Mesothelial cell of epicardium (in vitro differentiated cells): ENCODE results near the gene OR2T12. TPM values are rescaled to one million over a fixed set of nuclear protein-coding genes. Genes with fewer than 3 reads are reported as not detected.
"Not testable (repeated sequence)": the region's sequence is repeated elsewhere in the genome, so short reads cannot be mapped to it uniquely, and the experiment has no call there.

Source experiments
- DNase-seq, 2 experiments: peaks; one replicate each; pipeline ENCODE4 v3.0.0; 2021; ENCODE audit warnings: low spot score in 2 of 2; ENCODE audit not compliant: unreplicated experiment in 2 of 2
- H3K27ac Mint-ChIP-seq: 2 replicates; pipeline ENCODE4 v1.8.0; 2021; ENCODE audit warnings: mixed read lengths
- H3K27me3 Mint-ChIP-seq: 2 replicates; pipeline ENCODE4 v1.8.0; 2021; ENCODE audit warnings: low read depth, mixed read lengths
- H3K36me3 Mint-ChIP-seq: 2 replicates; pipeline ENCODE4 v1.8.0; 2021; ENCODE audit warnings: mixed read lengths
- H3K4me1 Mint-ChIP-seq: 2 replicates; pipeline ENCODE4 v1.8.0; 2021; ENCODE audit warnings: mixed read lengths
- H3K4me3 Mint-ChIP-seq: 2 replicates; pipeline ENCODE4 v1.8.0; 2021; ENCODE audit warnings: mild to moderate bottlenecking, moderate library complexity, mixed read lengths
- H3K9me3 Mint-ChIP-seq: 2 replicates; pipeline ENCODE4 v1.8.0; 2021; ENCODE audit warnings: mixed read lengths
- total RNA-seq: library from RNA; stranded (reverse); gene quantifications from 3 replicates; pipeline ENCODE4 v1.2.1, GENCODE V29; 2021
- TF ChIP-seq, protein P1 (sequence below): fragments of 200-600 bp; sonication (generic); IDR thresholded peaks from one replicate; pipeline ENCODE4 v1.5.0; 2021; ENCODE audit warnings: antibody characterized with exemption; ENCODE audit not compliant: unreplicated experiment

The OR2T12 gene
- total RNA-seq, 1 donor from 2014 or later: not detected

- no peak overlapping the region for H3K27ac Mint-ChIP-seq
- peaks cover 68% of the 10 kb centered on the region for H3K9me3 Mint-ChIP-seq
- H3K4me3 Mint-ChIP-seq: no peak overlapping the region
- TF ChIP-seq, protein P1, sequence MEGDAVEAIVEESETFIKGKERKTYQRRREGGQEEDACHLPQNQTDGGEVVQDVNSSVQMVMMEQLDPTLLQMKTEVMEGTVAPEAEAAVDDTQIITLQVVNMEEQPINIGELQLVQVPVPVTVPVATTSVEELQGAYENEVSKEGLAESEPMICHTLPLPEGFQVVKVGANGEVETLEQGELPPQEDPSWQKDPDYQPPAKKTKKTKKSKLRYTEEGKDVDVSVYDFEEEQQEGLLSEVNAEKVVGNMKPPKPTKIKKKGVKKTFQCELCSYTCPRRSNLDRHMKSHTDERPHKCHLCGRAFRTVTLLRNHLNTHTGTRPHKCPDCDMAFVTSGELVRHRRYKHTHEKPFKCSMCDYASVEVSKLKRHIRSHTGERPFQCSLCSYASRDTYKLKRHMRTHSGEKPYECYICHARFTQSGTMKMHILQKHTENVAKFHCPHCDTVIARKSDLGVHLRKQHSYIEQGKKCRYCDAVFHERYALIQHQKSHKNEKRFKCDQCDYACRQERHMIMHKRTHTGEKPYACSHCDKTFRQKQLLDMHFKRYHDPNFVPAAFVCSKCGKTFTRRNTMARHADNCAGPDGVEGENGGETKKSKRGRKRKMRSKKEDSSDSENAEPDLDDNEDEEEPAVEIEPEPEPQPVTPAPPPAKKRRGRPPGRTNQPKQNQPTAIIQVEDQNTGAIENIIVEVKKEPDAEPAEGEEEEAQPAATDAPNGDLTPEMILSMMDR: no peak
- no peaks in the 10 kb centered on the region for H3K4me1 Mint-ChIP-seq
- H3K36me3 Mint-ChIP-seq: peaks cover 3% of the 10 kb centered on the region
- no peak for DNase-seq
- no peaks in the 10 kb centered on the region for H3K27me3 Mint-ChIP-seq
Observed at GRCh38 chr1:248306103-248306502, 2.9 kb upstream of the OR2T12 start.

DNA sequence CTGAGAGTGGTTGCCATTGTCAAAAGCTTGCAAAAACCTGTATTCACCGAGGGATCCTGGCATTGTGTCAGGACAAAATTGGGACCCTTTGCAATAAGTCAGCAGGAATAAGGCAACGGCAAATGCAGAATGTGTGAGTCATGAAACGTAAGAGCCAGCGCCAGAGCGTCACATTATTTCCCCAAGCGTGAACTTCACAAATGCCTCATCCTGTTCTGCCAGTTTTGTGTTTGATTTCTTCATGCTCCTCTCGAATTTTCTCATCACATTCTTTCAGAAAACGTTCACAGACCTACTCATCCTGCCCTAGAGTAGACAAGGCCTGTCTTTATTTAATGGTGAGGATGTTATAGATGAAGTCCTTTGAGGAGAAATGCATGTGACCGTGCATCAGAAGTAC lies 2.4 kb upstream of the OR2T12 start:
- H3K4me1 Mint-ChIP-seq, H3K4me3 Mint-ChIP-seq, H3K36me3 Mint-ChIP-seq, H3K27me3 Mint-ChIP-seq, DNase-seq, H3K27ac Mint-ChIP-seq: not testable (repeated sequence)
- H3K9me3 Mint-ChIP-seq: peaks cover 69% of the 10 kb centered on the region

GRCh38 chr1:248288391-248288790 lies 14.8 kb downstream of the OR2T12 start:
- Mint-ChIP-seq H3K4me3 (no peak overlapping the region), H3K4me1 (no peaks in the 10 kb centered on the region), H3K27me3 (no peaks in the 10 kb centered on the region), H3K9me3 (peaks cover 61% of the 10 kb centered on the region), H3K36me3 (no peaks in the 10 kb centered on the region), H3K27ac (no peak overlapping the region)
- TF ChIP-seq, protein P1: no peak
- no peak for DNase-seq

DNA sequence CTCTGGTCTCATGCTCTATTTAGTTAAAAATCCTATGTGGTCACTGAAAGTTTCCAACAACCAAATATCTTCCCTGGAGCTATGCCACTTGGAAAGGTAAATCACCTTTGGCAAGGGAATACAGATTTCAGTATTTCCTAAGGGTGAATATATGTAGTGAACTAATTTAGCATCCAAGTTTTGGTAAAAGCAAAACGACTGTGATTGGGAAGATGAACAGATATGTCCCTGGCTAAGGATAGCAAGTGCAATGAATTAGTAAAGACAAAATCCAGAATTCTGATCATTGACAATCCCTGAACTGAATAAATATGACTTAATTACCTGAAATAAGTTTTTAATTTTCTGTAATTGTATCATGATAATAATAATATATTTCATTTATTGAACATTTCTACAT lies 25.3 kb downstream of the OR2T12 start, which contains the start of gene OR2T33:
Gene OR2T33, minus strand, starts transcription at position 101 of the 400 bp plus-strand sequence. CDS start 4,162 bp downstream, outside the sequence.
- Mint-ChIP-seq H3K27me3 (no peaks in the 10 kb centered on the region), H3K36me3 (peaks cover 4% of the 10 kb centered on the region), H3K4me1 (no peaks in the 10 kb centered on the region), H3K4me3 (no peak within 1 kb of the TSS), H3K9me3 (peaks cover 74% of the 10 kb centered on the region), H3K27ac (no peak within 1 kb of the TSS)
- TF ChIP-seq, protein P1: no peak
- no peak for DNase-seq

DNA sequence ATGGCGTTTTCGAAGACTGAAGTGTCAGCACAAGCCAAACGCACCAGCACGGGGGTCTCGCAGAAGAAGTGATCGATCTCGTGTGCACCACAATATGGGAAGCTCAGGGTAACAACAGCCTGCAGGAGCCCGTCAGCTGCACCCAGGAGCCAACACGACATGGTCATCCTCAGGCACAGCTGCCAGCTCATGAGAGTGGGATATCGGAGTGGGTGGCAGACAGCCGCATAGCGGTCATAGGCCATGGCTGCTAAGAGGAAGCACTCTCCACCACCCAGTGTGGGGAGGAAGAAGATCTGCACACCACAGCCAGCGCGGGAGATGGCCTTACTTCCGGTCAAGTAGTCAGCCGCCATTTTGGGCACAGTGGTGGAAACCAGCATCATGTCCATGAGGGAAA lies 30.0 kb downstream of the OR2T12 start:
- not testable (repeated sequence) for DNase-seq, H3K27me3 Mint-ChIP-seq, H3K27ac Mint-ChIP-seq, H3K4me1 Mint-ChIP-seq, H3K36me3 Mint-ChIP-seq, H3K4me3 Mint-ChIP-seq
- H3K9me3 Mint-ChIP-seq: peaks cover 48% of the 10 kb centered on the region

DNA sequence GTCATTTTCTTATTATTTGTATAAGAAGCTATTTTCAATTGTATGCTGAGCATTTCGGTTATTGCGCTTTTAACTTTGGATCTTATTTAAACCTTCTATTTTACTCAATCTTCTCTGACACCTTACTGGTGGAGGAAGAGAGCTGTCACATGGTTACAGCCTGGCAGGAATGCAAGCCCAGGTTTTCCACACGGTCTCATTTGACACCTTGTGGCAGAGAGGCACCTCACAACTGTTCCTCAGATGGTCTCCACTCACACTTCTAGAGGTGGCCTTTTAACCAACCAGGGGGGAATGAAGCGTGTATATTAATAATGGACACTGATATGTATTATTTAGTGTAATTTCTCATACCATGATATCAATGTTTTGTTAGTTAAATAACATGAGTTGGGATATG lies 35.0 kb downstream of the OR2T12 start:
- no peaks in the 10 kb centered on the region for H3K36me3 Mint-ChIP-seq
- no peaks in the 10 kb centered on the region for H3K27me3 Mint-ChIP-seq
- H3K4me3 Mint-ChIP-seq: no peak overlapping the region
- H3K9me3 Mint-ChIP-seq: peaks cover 56% of the 10 kb centered on the region
- H3K4me1 Mint-ChIP-seq: no peaks in the 10 kb centered on the region
- TF ChIP-seq, protein P1: no peak
- H3K27ac Mint-ChIP-seq: no peak overlapping the region
- DNase-seq: no peak

GRCh38 chr1:248259309-248259708 lies 43.9 kb downstream of the OR2T12 start:
- not testable (repeated sequence) for H3K36me3 Mint-ChIP-seq, H3K4me1 Mint-ChIP-seq, H3K4me3 Mint-ChIP-seq, H3K27ac Mint-ChIP-seq, H3K27me3 Mint-ChIP-seq, DNase-seq
- H3K9me3 Mint-ChIP-seq: peaks cover 54% of the 10 kb centered on the region
